CD4-positive, alpha-beta memory T cell (primary cell): ENCODE data around the gene ZDHHC14. TPM values are rescaled to one million over a fixed set of nuclear protein-coding genes. Genes with fewer than 3 reads are reported as not detected.
A peak's percentile ranks its signal among the peaks of the same experiment; 100 is the strongest.

ENCODE experiments used
- CTCF ChIA-PET: fragments of 350-600 bp; sonication (Branson Sonifier 250); formaldehyde crosslinking; loops from one replicate; lab custom pipeline; 2021; ENCODE audit warnings: inconsistent platforms; ENCODE audit not compliant: partially characterized antibody; lab: Charles Lee
- POLR2A ChIA-PET: fragments of 350-600 bp; sonication (Branson Sonifier 250); formaldehyde crosslinking; loops from one replicate; lab custom pipeline; 2021; ENCODE audit not compliant: partially characterized antibody; lab: Charles Lee
- DNase-seq, 5 donors: peaks; one replicate each; pipeline versions ENCODE4 v3.0.0 to v3.0.0-alpha.2; 2020 to 2022; ENCODE audit warnings: mixed read lengths in 1 of 5
- H3K27ac ChIP-seq: one replicate; pipeline ENCODE4 v1.7.0; 2013; ENCODE audit warnings: low read depth, low read length
- H3K27me3 ChIP-seq: 2 replicates; pipeline ENCODE4 v1.7.0; 2013; ENCODE audit warnings: mild to moderate bottlenecking, low read length, moderate library complexity; ENCODE audit not compliant: insufficient read depth
- H3K36me3 ChIP-seq: 2 replicates; pipeline ENCODE4 v1.7.0; 2013; ENCODE audit warnings: mild to moderate bottlenecking, low read length, moderate library complexity; ENCODE audit not compliant: insufficient read depth
- H3K4me1 ChIP-seq: 2 replicates; pipeline ENCODE4 v1.7.0; 2013; ENCODE audit warnings: mild to moderate bottlenecking, low read length, moderate library complexity; ENCODE audit not compliant: insufficient read depth
- H3K4me3 ChIP-seq, 2 donors: one replicate each; pipeline ENCODE4 v1.7.0; 2013; ENCODE audit warnings: low read length in 2 of 2, mild to moderate bottlenecking in 1 of 2
- H3K9me3 ChIP-seq, 2 donors: one replicate each; pipeline ENCODE4 v1.7.0; 2013; ENCODE audit warnings: low read length in 2 of 2, control low read depth in 1 of 2; ENCODE audit not compliant: control insufficient read depth in 1 of 2
- H3K27ac Mint-ChIP-seq, 7 donors: one replicate each; pipeline ENCODE4 v1.8.0; 2020 to 2021; ENCODE audit warnings: mixed read lengths in 7 of 7, mild to moderate bottlenecking in 6 of 7, inconsistent platforms in 3 of 7, moderate library complexity in 3 of 7
- H3K27me3 Mint-ChIP-seq, 2 donors: one replicate each; pipeline ENCODE4 v1.8.0; 2020 to 2021; ENCODE audit warnings: mixed read lengths in 2 of 2
- H3K36me3 Mint-ChIP-seq, 2 donors: one replicate each; pipeline ENCODE4 v1.8.0; 2020 to 2021; ENCODE audit warnings: mixed read lengths in 2 of 2, inconsistent platforms in 1 of 2, mild to moderate bottlenecking in 1 of 2
- H3K4me1 Mint-ChIP-seq, 4 donors: one replicate each; pipeline ENCODE4 v1.8.0; 2020 to 2021; ENCODE audit warnings: mixed read lengths in 4 of 4, mild to moderate bottlenecking in 1 of 4
- H3K4me3 Mint-ChIP-seq, 8 donors: one replicate each; pipeline ENCODE4 v1.8.0; 2020 to 2021; ENCODE audit warnings: mixed read lengths in 8 of 8, mild to moderate bottlenecking in 7 of 8, moderate library complexity in 6 of 8, inconsistent platforms in 3 of 8
- H3K9me3 Mint-ChIP-seq, 8 donors: one replicate each; pipeline ENCODE4 v1.8.0; 2020 to 2021; ENCODE audit warnings: mixed read lengths in 8 of 8, mild to moderate bottlenecking in 5 of 8, inconsistent platforms in 3 of 8, moderate library complexity in 1 of 8
- intact Hi-C: fragments of 100-400 bp; cut with micrococcal nuclease; formaldehyde crosslinking; loops from one replicate; pipeline ENCODE4 v1.15.1; 2023
- polyA plus RNA-seq, 2 donors: library from polyadenylated mRNA; unstranded; fragments of 300-500 nt; fragmentation: Illumina TruSeq; gene quantifications; one replicate each; pipeline ENCODE4 v1.2.3, GENCODE V29; 2021
- total RNA-seq, 2 experiments: library from RNA; stranded (reverse); gene quantifications; one replicate each; pipeline ENCODE4 v1.2.3, GENCODE V29; 2021

ZDHHC14 gene
- total and polyA plus RNA-seq, 4 experiments from 2014 or later: 1.5 to 1.9 (median 1.7) TPM

- H3K27ac ChIP-seq: no peak overlapping the region
- Mint-ChIP-seq H3K4me3 (no peak overlapping the region), H3K9me3 (peaks cover 0 to 2% (median 0%) of the 10 kb centered on the region in 8 donors), H3K27ac (no peak overlapping the region), H3K36me3 (no peaks in the 10 kb centered on the region), H3K4me1 (peaks cover 0 to 1% (median 0%) of the 10 kb centered on the region in 4 donors), H3K27me3 (no peaks in the 10 kb centered on the region)
- CTCF ChIA-PET: no interaction called here
- intact Hi-C loops: no loop called here
- no peaks in the 10 kb centered on the region for H3K36me3 ChIP-seq
- no peaks in the 10 kb centered on the region for H3K27me3 ChIP-seq
- H3K4me1 ChIP-seq: no peaks in the 10 kb centered on the region
- H3K9me3 ChIP-seq: no peaks in the 10 kb centered on the region
- H3K4me3 ChIP-seq: no peak overlapping the region
- no peak for DNase-seq
- POLR2A ChIA-PET: no interaction called here
Measured at GRCh38 chr6:157629220-157629619, 248.2 kb downstream of the ZDHHC14 start.

- ChIA-PET POLR2A (interaction anchor here (0.6 kb wide), 1 partner anchor 255 kb away, joined by 3 read pairs; no protein-coding TSS in a partner anchor), CTCF (no interaction called here)
- H3K36me3 ChIP-seq: no peaks in the 10 kb centered on the region
- Mint-ChIP-seq H3K9me3 (no peaks in the 10 kb centered on the region), H3K36me3 (no peaks in the 10 kb centered on the region), H3K27ac (no peak overlapping the region), H3K27me3 (no peaks in the 10 kb centered on the region), H3K4me1 (peaks cover 0 to 1% (median 0%) of the 10 kb centered on the region in 4 donors), H3K4me3 (no peak overlapping the region)
- H3K4me1 ChIP-seq: no peaks in the 10 kb centered on the region
- no peak overlapping the region for H3K4me3 ChIP-seq
- no peak for DNase-seq
- H3K27ac ChIP-seq: no peak overlapping the region
- intact Hi-C loops: no loop called here
- H3K9me3 ChIP-seq: no peaks in the 10 kb centered on the region
- H3K27me3 ChIP-seq: no peaks in the 10 kb centered on the region
Measured at GRCh38 chr6:157630463-157631080, 249.6 kb downstream of the ZDHHC14 start.

GRCh38 chr6:157631412-157631811, 250.4 kb downstream of the ZDHHC14 start:
- no peak overlapping the region for H3K27ac Mint-ChIP-seq

GRCh38 chr6:157631838-157632614, 251.0 kb downstream of the ZDHHC14 start:
- no peaks in the 10 kb centered on the region for H3K36me3 Mint-ChIP-seq
- H3K27ac ChIP-seq: no peak overlapping the region
- no peaks in the 10 kb centered on the region for H3K9me3 Mint-ChIP-seq
- no peaks in the 10 kb centered on the region for H3K27me3 ChIP-seq
- H3K4me1 Mint-ChIP-seq: peaks cover 0 to 1% (median 0%) of the 10 kb centered on the region in 4 donors
- DNase-seq: no peak
- ChIA-PET POLR2A (no interaction called here), CTCF (no interaction called here)
- no peak overlapping the region for H3K4me3 Mint-ChIP-seq
- no peak overlapping the region for H3K27ac Mint-ChIP-seq
- H3K36me3 ChIP-seq: no peaks in the 10 kb centered on the region
- H3K4me3 ChIP-seq: no peak overlapping the region
- no peaks in the 10 kb centered on the region for H3K9me3 ChIP-seq
- H3K4me1 ChIP-seq: no peaks in the 10 kb centered on the region
- no peaks in the 10 kb centered on the region for H3K27me3 Mint-ChIP-seq
- intact Hi-C loops: no loop called here

More at GRCh38 chr6:157631412-157631811, 250.4 kb downstream of the ZDHHC14 start:
- H3K4me3 Mint-ChIP-seq: no peak overlapping the region
- H3K9me3 Mint-ChIP-seq: no peaks in the 10 kb centered on the region
- intact Hi-C loops: no loop called here
- H3K27me3 ChIP-seq: no peaks in the 10 kb centered on the region
- no peak overlapping the region for H3K27ac ChIP-seq
- no peak overlapping the region for H3K4me3 ChIP-seq
- peaks cover 0 to 1% (median 0%) of the 10 kb centered on the region in 4 donors for H3K4me1 Mint-ChIP-seq
- no peaks in the 10 kb centered on the region for H3K27me3 Mint-ChIP-seq
- H3K36me3 Mint-ChIP-seq: no peaks in the 10 kb centered on the region
- CTCF ChIA-PET: interaction anchor here (0.5 kb wide), 1 partner anchor 90 kb away, joined by 3 read pairs; no protein-coding TSS in a partner anchor
- DNase-seq: no peak
- H3K4me1 ChIP-seq: no peaks in the 10 kb centered on the region
- POLR2A ChIA-PET: no interaction called here
- H3K9me3 ChIP-seq: no peaks in the 10 kb centered on the region
- no peaks in the 10 kb centered on the region for H3K36me3 ChIP-seq

GRCh38 chr6:157632821-157633220, 251.8 kb downstream of the ZDHHC14 start:
- Histone ChIP-seq H3K27ac (no peak overlapping the region), H3K36me3 (no peaks in the 10 kb centered on the region), H3K27me3 (no peaks in the 10 kb centered on the region), H3K4me3 (no peak overlapping the region), H3K9me3 (no peaks in the 10 kb centered on the region), H3K4me1 (no peaks in the 10 kb centered on the region)
- POLR2A ChIA-PET: no interaction called here
- H3K27ac Mint-ChIP-seq: no peak overlapping the region
- no peaks in the 10 kb centered on the region for H3K27me3 Mint-ChIP-seq
- DNase-seq: no peak
- no peak overlapping the region for H3K4me3 Mint-ChIP-seq
- H3K4me1 Mint-ChIP-seq: peaks cover 0 to 1% (median 0%) of the 10 kb centered on the region in 4 donors
- no peaks in the 10 kb centered on the region for H3K9me3 Mint-ChIP-seq
- CTCF ChIA-PET: no interaction called here
- no peaks in the 10 kb centered on the region for H3K36me3 Mint-ChIP-seq
- intact Hi-C loops: no loop called here

- H3K36me3 Mint-ChIP-seq: no peaks in the 10 kb centered on the region
- DNase-seq: no peak
- H3K4me3 Mint-ChIP-seq: no peak overlapping the region
- ChIA-PET POLR2A (no interaction called here), CTCF (no interaction called here)
- H3K27ac Mint-ChIP-seq: no peak overlapping the region
- peaks cover 0 to 3% (median under 1%) of the 10 kb centered on the region in 4 donors for H3K4me1 Mint-ChIP-seq
- H3K9me3 Mint-ChIP-seq: no peaks in the 10 kb centered on the region
- H3K27me3 Mint-ChIP-seq: no peaks in the 10 kb centered on the region
- H3K4me3 ChIP-seq: no peak overlapping the region
- no peaks in the 10 kb centered on the region for H3K9me3 ChIP-seq
- no peaks in the 10 kb centered on the region for H3K4me1 ChIP-seq
- H3K27me3 ChIP-seq: no peaks in the 10 kb centered on the region
- no peak overlapping the region for H3K27ac ChIP-seq
- intact Hi-C loops: no loop called here
- H3K36me3 ChIP-seq: no peaks in the 10 kb centered on the region
Measured at GRCh38 chr6:157634546-157634945, 253.6 kb downstream of the ZDHHC14 start.

- no peaks in the 10 kb centered on the region for H3K9me3 Mint-ChIP-seq
- no peaks in the 10 kb centered on the region for H3K9me3 ChIP-seq
- H3K4me3 ChIP-seq: no peak overlapping the region
- H3K4me1 ChIP-seq: no peaks in the 10 kb centered on the region
- ChIA-PET CTCF (interaction anchor here (0.6 kb wide), 1 partner anchor 31 kb away, joined by 3 read pairs; no protein-coding TSS in a partner anchor), POLR2A (no interaction called here)
- H3K27ac Mint-ChIP-seq: peak overlapping the region in 1 of 7 donors; percentile 63
- no peak overlapping the region for H3K27ac ChIP-seq
- intact Hi-C loops: no loop called here
- no peaks in the 10 kb centered on the region for H3K27me3 ChIP-seq
- H3K27me3 Mint-ChIP-seq: no peaks in the 10 kb centered on the region
- no peak overlapping the region for H3K4me3 Mint-ChIP-seq
- H3K36me3 Mint-ChIP-seq: no peaks in the 10 kb centered on the region
- H3K36me3 ChIP-seq: no peaks in the 10 kb centered on the region
- no peak for DNase-seq
- H3K4me1 Mint-ChIP-seq: peaks cover 0 to 7% (median under 1%) of the 10 kb centered on the region in 4 donors
Measured at GRCh38 chr6:157635388-157636244, 254.6 kb downstream of the ZDHHC14 start.
